Measurements from ENCODE around the gene DVL2.

The DVL2 gene

GRCh38 chr17:7237761-7238419 lies 3.6 kb upstream of the DVL2 start:
- DNase-seq (ENCODE audit: low read depth): peak; percentile 70

DNA sequence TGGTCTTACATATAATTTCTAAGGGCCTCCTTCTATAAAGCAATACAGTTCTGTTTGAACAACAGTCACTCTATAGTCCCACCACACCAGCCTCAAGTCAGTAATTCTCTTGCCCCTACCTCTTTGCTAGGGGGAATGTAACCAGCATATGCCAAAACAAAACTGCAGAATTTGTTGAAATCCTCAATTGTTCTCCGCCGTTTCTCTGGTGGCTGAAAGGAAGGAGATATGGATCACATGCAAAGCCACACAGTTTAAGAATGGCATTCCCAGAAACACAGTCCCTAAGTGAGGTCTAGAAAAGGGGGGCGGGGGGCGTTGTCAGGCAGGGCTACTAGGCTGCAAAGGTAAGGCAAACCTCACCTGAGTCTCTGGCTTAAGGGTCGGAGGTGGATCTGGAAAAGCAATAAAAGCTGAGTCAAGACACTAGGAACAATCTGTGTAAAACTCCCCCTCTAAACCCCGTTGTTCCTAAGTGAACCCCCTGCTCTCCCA lies 3.0 kb upstream of the DVL2 start:
- DNase-seq (ENCODE audit: low read depth): no peak

DNA sequence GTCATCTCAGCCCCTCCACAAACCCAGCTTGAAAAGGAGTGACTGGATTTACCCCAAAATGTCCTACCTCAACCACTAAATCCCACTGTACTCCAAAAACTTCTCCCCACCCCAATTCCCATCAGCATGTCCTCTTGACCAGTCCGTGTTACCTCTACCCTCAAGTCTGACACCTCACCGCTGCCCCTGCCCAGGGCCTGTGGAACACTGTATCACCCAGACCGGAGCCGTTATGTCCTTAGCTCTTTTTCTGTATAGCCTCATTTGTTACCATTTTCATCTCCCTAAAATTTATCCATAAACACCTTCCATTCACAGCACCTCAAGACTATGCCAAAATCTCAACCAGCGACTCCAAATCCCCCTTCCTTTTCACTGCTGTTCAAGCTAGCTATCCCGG lies 2.5 kb upstream of the DVL2 start:
- no peak for DNase-seq (ENCODE audit: low read depth)

DNA sequence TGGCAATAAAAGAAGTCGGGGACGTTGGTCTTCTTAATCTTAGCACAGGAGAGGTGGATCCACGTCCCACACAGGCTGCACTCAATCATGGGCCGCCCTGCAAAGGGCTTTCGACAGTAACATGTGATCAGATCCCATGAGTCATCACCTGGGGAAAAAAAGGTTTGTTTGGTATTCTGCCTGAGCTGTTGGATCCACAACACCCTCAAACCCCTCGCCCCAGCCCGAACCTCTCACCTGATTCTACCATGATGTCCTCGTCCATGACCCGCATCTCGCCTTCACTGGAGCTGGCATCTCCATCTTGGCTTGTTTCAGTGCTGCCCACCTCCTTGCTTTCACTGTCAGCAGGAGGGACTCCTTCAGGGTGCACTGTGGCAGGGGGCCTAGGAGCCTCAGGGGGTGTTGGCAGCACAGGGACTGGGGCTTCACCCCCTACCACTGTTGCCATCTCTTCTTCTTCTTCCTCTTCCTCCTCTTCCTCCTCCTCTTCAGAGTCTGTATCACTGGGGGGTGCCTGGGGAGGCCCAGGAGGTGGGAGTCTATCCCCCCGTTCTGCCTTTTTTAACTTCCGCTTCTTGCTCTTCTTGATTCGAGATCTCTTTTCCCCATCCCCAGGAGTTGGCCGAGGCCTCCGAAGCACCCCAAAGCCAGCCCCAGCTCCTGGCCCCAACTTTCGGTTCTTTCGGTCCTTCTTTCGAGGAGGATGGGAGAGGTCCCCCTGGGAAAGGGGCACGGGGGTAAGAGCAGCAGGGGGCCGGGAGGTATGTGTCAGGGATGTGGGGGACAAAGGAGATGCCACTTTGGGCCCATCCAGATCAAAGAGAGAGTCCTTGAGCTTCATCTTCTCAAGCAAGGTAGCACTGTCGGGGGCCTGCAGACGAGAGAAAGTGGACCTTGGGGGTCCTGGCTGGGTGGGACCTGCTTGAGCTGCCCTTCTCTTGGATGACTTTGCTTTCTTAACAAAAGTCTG lies 1.7 kb upstream of the DVL2 start:
- no peak for DNase-seq (ENCODE audit: low read depth)

DNA sequence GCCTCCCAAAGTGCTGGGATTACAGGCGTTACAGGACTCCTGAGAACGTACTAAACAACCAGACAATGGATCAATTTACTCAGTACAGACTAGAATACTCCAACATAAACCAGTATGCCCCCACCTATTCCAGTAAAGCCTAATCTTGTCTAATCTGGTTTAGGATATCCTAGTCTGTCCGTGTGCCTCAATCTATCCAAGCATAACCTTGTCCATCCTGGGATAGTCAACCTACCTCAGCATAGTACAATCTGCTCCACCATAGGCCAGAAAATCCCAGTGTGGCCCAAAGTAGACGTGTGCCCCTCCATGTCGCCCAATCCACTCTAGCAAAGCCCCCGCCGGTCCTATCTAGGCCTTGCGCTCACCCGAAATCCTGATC lies 625 bp downstream of the DVL2 start:
- DNase-seq (ENCODE audit: low read depth): no peak

GRCh38 chr17:7232114-7232513 lies 2.2 kb downstream of the DVL2 start:
- no peak for DNase-seq (ENCODE audit: low read depth)

DNA sequence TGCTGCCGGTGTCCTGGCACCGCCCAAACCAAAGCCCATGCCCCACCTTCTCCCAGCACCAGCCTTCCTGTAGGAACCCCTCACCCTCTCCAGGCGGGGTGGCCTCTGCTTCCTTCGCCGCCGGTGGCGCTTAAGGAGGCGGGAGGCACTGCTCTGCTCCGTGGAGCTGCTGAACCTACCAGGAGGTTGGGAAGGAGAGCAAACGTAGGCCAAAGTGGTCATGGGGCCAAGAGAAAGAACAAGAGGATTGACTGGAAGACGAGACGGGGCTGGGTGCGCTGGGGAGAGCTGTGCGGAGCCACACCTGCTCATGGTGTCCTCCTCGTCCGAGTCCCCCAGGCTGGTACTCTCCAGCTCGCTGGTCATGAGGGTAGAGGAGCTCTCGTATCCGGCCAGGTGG lies 4.8 kb downstream of the DVL2 start:
- no peak for DNase-seq (ENCODE audit: low read depth)

- DNase-seq (ENCODE audit: low read depth): no peak
Measured at GRCh38 chr17:7228920-7229319, 5.4 kb downstream of the DVL2 start.

DNA sequence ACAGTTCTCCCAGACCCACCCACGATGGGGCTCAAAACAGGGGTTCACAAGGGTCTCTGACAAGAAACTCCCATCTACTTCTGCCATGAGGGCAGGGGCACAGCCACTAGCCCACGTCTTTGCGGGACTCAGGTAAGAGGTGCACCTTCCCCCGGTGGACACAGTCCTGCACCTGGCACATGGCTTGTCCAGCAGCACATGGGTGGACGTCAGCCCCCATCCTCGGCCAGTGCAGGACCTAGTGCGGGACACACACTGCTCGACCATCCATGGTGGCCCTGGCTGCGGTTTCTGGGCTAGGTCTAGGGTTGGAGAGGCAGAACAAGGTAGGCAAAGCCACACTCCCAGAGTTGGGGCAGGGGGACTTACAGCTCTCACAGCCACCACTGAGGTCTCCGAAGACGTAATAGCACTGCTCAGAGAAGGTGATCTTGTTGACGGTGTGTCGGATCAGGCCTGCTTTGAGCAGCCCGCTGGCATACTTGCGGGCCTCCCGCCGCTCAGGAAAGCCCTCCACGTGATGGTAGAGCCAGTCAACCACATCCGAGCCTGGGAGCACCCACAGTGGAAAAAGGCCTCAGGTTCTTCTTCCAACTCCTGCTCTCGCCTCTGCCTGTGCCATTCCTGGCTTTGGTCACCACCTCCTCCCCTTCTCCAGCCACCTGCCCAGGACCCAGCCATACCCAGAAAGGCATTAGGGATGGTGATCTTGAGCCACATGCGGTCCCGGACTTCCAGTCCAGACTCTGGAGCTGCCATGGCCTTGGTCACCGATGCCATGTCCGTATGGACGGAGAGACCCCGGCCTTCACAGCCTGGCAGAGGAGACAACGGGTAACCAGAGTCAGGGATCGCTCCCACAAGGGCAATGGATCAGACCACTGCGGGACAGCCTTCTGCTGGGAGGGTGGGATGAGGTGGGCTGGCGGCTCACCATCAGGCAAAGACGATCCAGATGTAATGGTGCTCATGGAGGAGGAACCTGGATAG lies 7.3 kb downstream of the DVL2 start:
- no peak for DNase-seq (ENCODE audit: low read depth)

GRCh38 chr17:7225711-7226331 lies 8.5 kb downstream of the DVL2 start:
- DNase-seq (ENCODE audit: low read depth): no peak

GRCh38 chr17:7224661-7225111 lies 9.6 kb downstream of the DVL2 start:
- DNase-seq (ENCODE audit: low read depth): no peak

DNA sequence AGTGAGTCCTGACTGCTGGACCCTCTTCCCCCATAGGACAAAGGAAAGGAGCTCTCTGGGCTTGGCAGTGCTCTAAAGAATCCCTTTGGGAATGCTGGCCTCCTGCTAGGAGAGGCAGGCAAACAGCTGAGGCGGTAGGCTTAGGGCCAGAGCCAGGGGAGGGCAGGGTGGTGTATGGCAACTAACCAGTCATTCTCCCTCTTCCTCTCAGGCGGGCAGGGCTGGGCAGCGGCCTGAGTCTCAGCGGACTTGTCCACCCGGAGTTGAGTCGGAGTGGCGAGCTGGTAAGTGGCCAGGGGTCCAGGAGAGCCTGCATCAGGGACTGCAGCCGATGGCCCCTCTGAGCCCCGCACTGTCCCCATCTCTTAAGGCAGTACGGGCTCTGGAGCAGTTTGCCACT lies 10.2 kb downstream of the DVL2 start:
- no peak for DNase-seq (ENCODE audit: low read depth)

GRCh38 chr17:7223375-7223774 lies 10.9 kb downstream of the DVL2 start:
- DNase-seq (ENCODE audit: low read depth): no peak

DNA sequence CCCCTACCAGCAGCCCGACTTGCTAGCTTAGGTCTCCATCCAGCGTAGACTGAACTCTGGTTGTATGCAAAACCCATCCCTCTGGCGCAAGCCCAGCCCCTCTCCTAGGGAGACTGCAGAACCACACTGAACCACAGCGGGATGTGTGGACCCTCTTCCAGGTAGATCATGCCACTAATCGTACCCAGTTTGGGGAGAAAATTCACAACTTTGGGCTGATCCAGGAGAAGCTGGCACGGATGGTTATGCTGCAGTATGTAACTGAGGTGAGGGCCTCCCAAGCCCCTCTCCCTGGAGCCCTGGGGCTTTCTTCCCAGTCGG lies 11.4 kb downstream of the DVL2 start:
- DNase-seq (ENCODE audit: low read depth): no peak

DNA sequence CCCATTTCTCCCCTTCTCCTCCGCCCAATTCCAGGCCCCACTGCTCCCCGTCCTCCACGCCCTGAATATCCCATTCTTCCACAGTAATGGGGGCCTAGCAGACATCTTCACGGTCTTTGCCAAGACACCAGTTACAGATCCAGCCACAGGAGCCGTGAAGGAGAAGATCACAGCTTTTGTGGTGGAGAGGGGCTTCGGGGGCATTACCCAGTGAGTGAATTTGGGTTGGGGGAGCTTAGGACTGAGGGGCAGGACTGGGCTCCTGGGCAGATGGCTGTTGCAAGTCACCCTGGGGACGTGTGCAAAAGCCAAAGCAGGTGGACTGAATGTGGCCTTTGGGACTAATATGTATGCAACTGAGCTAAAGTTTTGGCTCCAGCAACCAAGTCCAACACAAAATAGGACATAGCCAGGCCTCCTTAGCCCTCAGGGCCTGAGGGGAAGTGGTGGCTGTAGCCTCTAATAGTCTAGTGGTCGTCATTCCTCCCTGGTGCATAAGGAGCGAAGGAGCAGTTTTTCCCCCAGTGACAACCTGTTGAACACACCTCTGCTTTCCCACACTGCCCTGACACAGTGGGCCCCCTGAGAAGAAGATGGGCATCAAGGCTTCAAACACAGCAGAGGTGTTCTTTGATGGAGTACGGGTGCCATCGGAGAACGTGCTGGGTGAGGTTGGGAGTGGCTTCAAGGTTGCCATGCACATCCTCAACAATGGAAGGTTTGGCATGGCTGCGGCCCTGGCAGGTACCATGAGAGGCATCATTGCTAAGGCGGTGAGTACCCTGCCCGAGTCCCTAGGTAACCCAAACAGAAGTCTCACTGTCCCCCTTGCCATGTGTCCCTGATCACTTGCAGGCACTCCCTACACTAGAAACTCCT lies 12.0 kb downstream of the DVL2 start:
- no peak for DNase-seq (ENCODE audit: low read depth)

GRCh38 chr17:7221278-7222092 lies 12.8 kb downstream of the DVL2 start:
- DNase-seq (ENCODE audit: low read depth): no peak

DNA sequence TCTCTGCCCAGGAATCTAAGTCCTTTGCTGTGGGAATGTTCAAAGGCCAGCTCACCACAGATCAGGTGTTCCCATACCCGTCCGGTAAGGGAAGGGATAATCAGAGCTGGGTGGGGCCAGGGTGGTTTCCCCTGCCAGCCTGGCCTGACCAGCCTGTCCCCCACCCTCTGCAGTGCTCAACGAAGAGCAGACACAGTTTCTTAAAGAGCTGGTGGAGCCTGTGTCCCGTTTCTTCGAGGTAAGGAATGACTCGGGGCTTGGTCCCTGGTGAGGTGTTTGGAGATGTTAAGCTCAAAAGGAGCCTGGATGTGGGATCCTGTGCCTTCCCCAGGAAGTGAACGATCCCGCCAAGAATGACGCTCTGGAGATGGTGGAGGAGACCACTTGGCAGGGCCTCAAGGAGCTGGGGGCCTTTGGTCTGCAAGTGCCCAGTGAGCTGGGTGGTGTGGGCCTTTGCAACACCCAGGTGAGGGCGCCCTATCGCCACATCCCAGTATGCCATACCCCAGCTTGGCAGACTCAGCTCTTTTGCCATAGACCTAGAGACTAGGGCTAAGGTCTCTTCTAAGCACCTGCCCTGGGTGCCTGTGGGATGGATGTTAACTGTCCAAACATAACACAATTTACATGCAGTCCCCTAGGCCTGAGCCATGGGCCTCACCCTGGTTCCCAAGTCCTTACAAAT lies 13.6 kb downstream of the DVL2 start:
- DNase-seq (ENCODE audit: low read depth): no peak

DNA sequence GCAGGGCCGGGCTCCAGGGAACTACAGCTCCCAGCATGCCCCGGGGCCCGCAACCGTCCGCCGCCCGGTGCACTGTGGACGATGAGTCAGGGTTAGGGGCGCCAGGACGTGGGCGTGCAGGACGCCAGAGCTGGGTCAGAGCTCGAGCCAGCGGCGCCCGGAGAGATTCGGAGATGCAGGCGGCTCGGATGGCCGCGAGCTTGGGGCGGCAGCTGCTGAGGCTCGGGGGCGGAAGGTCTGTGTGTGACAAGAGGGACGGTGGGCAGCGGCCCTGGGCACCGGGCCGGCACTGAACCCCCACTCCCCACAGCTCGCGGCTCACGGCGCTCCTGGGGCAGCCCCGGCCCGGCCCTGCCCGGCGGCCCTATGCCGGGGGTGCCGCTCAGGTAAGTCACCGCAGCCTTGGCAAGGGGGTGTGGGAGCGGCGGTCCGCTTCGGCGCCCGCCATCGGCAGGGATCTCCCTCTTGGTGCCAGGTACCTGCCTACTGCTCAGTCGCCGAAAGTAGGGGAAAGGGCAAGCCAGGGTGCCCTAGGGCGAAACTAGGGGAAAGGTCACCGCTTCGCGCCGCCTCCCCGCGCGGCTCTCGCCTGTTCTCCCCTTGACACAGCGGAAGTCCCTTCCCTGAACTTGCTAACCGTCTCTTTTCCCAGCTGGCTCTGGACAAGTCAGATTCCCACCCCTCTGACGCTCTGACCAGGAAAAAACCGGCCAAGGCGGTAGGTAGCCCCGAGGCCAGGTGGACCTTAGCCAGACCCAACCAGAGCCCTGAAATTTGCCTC lies 14.3 kb downstream of the DVL2 start, which contains the start of the genes ACADVL and DLG4:
ACADVL (plus strand) TSS at position 127 of the 781 bp plus-strand sequence; CDS start at position 174, 47 bp downstream.
DLG4 (minus strand) TSS at position 25 of the 781 bp plus-strand sequence.
- peak; percentile 63 for DNase-seq (ENCODE audit: low read depth)
